WTC11 (cell line): Measurements from ENCODE around the gene STRIP1. TPM values are rescaled to one million over a fixed set of nuclear protein-coding genes. Genes with fewer than 3 reads are reported as not detected.

Experiments
- ATAC-seq: fragments of 200-7000 bp; cut with Tn5 transposase; 2 replicates; pipeline ENCODE4 v1.10.0; 2021; ENCODE audit warnings: mild to moderate bottlenecking, moderate library complexity
- CTCF ChIA-PET: fragments of 300-600 bp; sonication (Branson Sonifier 250); formaldehyde crosslinking; loops from one replicate; lab custom pipeline; 2021; ENCODE audit warnings: antibody characterized with exemption; lab: Charles Lee
- POLR2A ChIA-PET: fragments of 350-600 bp; sonication (Branson Sonifier 250); formaldehyde crosslinking; loops from one replicate; lab custom pipeline; 2021; ENCODE audit warnings: antibody characterized with exemption; lab: Charles Lee
- DNase-seq: peaks from one replicate; pipeline ENCODE4 v3.0.0; 2021; ENCODE audit warnings: low spot score
- H3K27ac Mint-ChIP-seq: 2 replicates; pipeline ENCODE4 v1.8.0; 2021; ENCODE audit warnings: mixed read lengths
- H3K27me3 Mint-ChIP-seq: 2 replicates; pipeline ENCODE4 v1.8.0; 2021; ENCODE audit warnings: low read depth, mild to moderate bottlenecking, moderate library complexity, mixed read lengths
- H3K36me3 Mint-ChIP-seq: 2 replicates; pipeline ENCODE4 v1.8.0; 2021; ENCODE audit warnings: mixed read lengths
- H3K4me1 Mint-ChIP-seq: 2 replicates; pipeline ENCODE4 v1.8.0; 2022; ENCODE audit warnings: mixed read lengths
- H3K4me3 Mint-ChIP-seq: 2 replicates; pipeline ENCODE4 v1.8.0; 2021; ENCODE audit warnings: mild to moderate bottlenecking, moderate library complexity, mixed read lengths
- H3K9me3 Mint-ChIP-seq: 2 replicates; pipeline ENCODE4 v1.8.0; 2021; ENCODE audit warnings: mixed read lengths
- CBFB ChIP-seq: sonication (generic); formaldehyde crosslinking; IDR thresholded peaks from 2 replicates; pipeline ENCODE4 v1.8.1; 2022; ENCODE audit warnings: mild to moderate bottlenecking, low read depth, missing genetic modification reagents
- ELF4 ChIP-seq: sonication (generic); formaldehyde crosslinking; IDR thresholded peaks from 2 replicates; pipeline ENCODE4 v1.8.1; 2022; ENCODE audit warnings: low read depth, mild to moderate bottlenecking, moderate library complexity, missing genetic modification reagents
- GTF2I ChIP-seq: fragments of 250-450 bp; sonication (Bioruptor Pico); conservative IDR thresholded peaks from 2 replicates; pipeline ENCODE4 v1.4.0; 2021; ENCODE audit warnings: mild to moderate bottlenecking
- JAZF1 ChIP-seq: fragments of 250-450 bp; sonication (Bioruptor Pico); IDR thresholded peaks from 2 replicates; pipeline ENCODE4 v1.9.0; 2021; ENCODE audit warnings: moderate library complexity, mild to moderate bottlenecking, inconsistent platforms
- NR3C1 ChIP-seq: sonication (generic); formaldehyde crosslinking; conservative IDR thresholded peaks from 2 replicates; pipeline ENCODE4 v1.8.1; 2023; ENCODE audit warnings: low read depth, mild to moderate bottlenecking, missing genetic modification reagents
- RELA ChIP-seq: sonication (generic); formaldehyde crosslinking; IDR thresholded peaks from 2 replicates; pipeline ENCODE4 v1.8.1; 2022; ENCODE audit warnings: missing genetic modification reagents, mild to moderate bottlenecking, borderline replicate concordance
- TEAD1 ChIP-seq: sonication (generic); formaldehyde crosslinking; IDR thresholded peaks from 2 replicates; pipeline ENCODE4 v1.8.0; 2022; ENCODE audit warnings: mild to moderate bottlenecking, missing genetic modification reagents
- ZNF263 ChIP-seq: sonication (generic); formaldehyde crosslinking; IDR thresholded peaks from 2 replicates; pipeline ENCODE4 v1.8.1; 2022; ENCODE audit warnings: low read depth, mild to moderate bottlenecking, moderate library complexity, missing genetic modification reagents
- ZNF317 ChIP-seq: sonication (generic); formaldehyde crosslinking; IDR thresholded peaks from 2 replicates; pipeline ENCODE4 v1.8.1; 2023; ENCODE audit warnings: low read depth, mild to moderate bottlenecking, moderate library complexity, missing genetic modification reagents, borderline replicate concordance
- ZNF396 ChIP-seq: fragments of 250-450 bp; sonication (Bioruptor Pico); IDR thresholded peaks from 2 replicates; pipeline ENCODE4 v1.8.0; 2021; ENCODE audit warnings: mild to moderate bottlenecking, moderate library complexity, borderline replicate concordance
- ZNF416 ChIP-seq: fragments of 250-450 bp; sonication (Bioruptor Pico); IDR thresholded peaks from 2 replicates; pipeline ENCODE4 v1.9.0; 2021; ENCODE audit warnings: mild to moderate bottlenecking, inconsistent platforms
- total RNA-seq: library from RNA; stranded (reverse); gene quantifications from 3 replicates; pipeline ENCODE4 v1.2.3, GENCODE V29; 2021
- TF ChIP-seq, protein P1 (sequence below): fragments of 250-450 bp; sonication (Bioruptor Pico); IDR thresholded peaks from 2 replicates; pipeline ENCODE4 v2.1.2; 2022; ENCODE audit warnings: mild to moderate bottlenecking, moderate library complexity
- TF ChIP-seq, protein P2 (sequence below): sonication (generic); formaldehyde crosslinking; IDR thresholded peaks from 2 replicates; pipeline ENCODE4 v1.8.0; 2023; ENCODE audit warnings: missing genetic modification reagents, mild to moderate bottlenecking, borderline replicate concordance
- TF ChIP-seq, protein P3 (sequence below): sonication (generic); formaldehyde crosslinking; conservative IDR thresholded peaks from 2 replicates; pipeline ENCODE4 v1.8.1; 2022; ENCODE audit warnings: mild to moderate bottlenecking, missing genetic modification reagents
- TF ChIP-seq, protein P4 (sequence below): sonication (generic); formaldehyde crosslinking; IDR thresholded peaks from 2 replicates; pipeline ENCODE4 v1.8.1; 2023; ENCODE audit warnings: mild to moderate bottlenecking, moderate library complexity, missing genetic modification reagents
- TF ChIP-seq, protein P5 (sequence below): sonication (generic); formaldehyde crosslinking; IDR thresholded peaks from 2 replicates; pipeline ENCODE4 v1.8.1; 2023; ENCODE audit warnings: mild to moderate bottlenecking, missing genetic modification reagents

The STRIP1 gene
- total RNA-seq, 1 experiment from 2014 or later, result 42.8 TPM

DNA sequence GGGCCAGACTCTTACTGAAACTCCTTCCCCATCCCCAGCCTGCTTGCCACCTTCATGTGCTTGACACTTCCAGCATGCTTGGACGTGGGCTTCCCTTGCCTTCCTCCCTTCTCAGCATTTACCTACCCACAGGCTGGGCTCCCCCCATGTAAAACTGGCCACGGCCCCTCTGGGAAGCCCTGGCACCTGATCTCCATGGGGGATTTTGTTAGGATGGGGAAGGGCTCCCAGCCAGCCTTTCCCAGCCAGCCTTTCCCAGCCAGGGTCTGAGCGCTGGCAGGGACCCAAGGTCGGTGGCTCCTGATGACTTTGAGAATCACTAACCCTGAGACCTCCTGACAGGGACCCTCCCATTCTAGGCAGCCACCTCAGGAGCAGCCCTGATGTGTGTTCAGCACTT lies 29.4 kb downstream of the STRIP1 start (continued):
- TF ChIP-seq GTF2I (CRISPR knock-in tag) (no peak), CBFB (CRISPR knock-in tag) (no peak)
- TF ChIP-seq, all 79 proteins: peak for 0

DNA sequence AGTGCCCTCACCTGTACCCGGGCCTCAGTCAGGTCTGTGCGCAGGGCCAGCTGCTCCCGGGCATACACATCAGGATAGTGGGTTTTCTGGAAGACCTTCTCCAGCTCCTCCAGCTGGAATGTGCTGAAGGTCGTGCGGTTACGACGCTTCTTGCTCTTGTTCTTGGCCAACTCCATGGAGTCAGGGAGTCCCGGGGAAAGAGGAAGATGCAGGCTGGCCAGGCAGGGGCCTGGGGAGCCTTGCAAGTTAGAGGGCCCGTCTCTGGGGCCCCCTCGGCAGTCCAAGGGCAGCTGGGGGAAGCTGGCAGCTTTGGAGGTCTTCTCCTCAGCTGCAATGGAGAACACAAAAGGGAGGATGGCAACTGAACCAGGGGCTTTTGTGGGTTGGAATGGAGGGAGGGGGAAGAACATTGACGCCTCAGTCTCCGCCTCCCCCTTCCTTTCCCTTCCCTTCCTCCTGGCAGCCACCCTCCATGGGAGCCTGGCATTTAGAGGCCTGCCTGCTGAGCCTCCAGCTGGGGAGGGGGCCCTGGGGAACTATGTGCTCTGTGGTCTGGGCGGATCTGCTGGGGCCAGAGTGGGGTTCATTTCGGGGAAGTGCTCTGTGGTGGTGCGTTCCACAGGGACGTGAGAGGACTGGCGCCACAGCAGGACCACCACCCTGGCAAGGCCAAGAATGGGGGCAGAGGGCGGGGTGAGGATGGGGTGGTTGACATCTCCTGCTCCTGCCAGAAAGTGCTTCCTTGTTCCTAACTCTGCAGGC lies 30.3 kb downstream of the STRIP1 start:
- Mint-ChIP-seq H3K27ac (no peak overlapping the region), H3K27me3 (peaks cover 58% of the 10 kb centered on the region), H3K9me3 (no peaks in the 10 kb centered on the region), H3K4me1 (peaks cover 11% of the 10 kb centered on the region), H3K36me3 (peaks cover 5% of the 10 kb centered on the region), H3K4me3 (no peak overlapping the region)
- ATAC-seq, result no peak
- TF ChIP-seq JAZF1 (CRISPR knock-in tag) (no peak), ZNF416 (CRISPR knock-in tag) (no peak), TEAD1 (CRISPR knock-in tag) (no peak), ZNF396 (CRISPR knock-in tag) (no peak), ELF4 (CRISPR knock-in tag) (no peak), ZNF263 (CRISPR knock-in tag) (no peak), ZNF317 (CRISPR knock-in tag) (no peak), RELA (CRISPR knock-in tag) (no peak), NR3C1 (CRISPR knock-in tag) (no peak)
- TF ChIP-seq, protein P1, sequence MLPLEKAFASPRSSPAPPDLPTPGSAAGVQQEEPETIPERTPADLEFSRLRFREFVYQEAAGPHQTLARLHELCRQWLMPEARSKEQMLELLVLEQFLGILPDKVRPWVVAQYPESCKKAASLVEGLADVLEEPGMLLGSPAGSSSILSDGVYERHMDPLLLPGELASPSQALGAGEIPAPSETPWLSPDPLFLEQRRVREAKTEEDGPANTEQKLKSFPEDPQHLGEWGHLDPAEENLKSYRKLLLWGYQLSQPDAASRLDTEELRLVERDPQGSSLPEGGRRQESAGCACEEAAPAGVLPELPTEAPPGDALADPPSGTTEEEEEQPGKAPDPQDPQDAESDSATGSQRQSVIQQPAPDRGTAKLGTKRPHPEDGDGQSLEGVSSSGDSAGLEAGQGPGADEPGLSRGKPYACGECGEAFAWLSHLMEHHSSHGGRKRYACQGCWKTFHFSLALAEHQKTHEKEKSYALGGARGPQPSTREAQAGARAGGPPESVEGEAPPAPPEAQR (CRISPR knock-in tag), result no peak
- TF ChIP-seq, protein P2, sequence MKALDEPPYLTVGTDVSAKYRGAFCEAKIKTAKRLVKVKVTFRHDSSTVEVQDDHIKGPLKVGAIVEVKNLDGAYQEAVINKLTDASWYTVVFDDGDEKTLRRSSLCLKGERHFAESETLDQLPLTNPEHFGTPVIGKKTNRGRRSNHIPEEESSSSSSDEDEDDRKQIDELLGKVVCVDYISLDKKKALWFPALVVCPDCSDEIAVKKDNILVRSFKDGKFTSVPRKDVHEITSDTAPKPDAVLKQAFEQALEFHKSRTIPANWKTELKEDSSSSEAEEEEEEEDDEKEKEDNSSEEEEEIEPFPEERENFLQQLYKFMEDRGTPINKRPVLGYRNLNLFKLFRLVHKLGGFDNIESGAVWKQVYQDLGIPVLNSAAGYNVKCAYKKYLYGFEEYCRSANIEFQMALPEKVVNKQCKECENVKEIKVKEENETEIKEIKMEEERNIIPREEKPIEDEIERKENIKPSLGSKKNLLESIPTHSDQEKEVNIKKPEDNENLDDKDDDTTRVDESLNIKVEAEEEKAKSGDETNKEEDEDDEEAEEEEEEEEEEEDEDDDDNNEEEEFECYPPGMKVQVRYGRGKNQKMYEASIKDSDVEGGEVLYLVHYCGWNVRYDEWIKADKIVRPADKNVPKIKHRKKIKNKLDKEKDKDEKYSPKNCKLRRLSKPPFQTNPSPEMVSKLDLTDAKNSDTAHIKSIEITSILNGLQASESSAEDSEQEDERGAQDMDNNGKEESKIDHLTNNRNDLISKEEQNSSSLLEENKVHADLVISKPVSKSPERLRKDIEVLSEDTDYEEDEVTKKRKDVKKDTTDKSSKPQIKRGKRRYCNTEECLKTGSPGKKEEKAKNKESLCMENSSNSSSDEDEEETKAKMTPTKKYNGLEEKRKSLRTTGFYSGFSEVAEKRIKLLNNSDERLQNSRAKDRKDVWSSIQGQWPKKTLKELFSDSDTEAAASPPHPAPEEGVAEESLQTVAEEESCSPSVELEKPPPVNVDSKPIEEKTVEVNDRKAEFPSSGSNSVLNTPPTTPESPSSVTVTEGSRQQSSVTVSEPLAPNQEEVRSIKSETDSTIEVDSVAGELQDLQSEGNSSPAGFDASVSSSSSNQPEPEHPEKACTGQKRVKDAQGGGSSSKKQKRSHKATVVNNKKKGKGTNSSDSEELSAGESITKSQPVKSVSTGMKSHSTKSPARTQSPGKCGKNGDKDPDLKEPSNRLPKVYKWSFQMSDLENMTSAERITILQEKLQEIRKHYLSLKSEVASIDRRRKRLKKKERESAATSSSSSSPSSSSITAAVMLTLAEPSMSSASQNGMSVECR, result no peak
- TF ChIP-seq, protein P3, sequence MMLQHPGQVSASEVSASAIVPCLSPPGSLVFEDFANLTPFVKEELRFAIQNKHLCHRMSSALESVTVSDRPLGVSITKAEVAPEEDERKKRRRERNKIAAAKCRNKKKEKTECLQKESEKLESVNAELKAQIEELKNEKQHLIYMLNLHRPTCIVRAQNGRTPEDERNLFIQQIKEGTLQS (CRISPR knock-in tag), result no peak
- TF ChIP-seq, protein P4, sequence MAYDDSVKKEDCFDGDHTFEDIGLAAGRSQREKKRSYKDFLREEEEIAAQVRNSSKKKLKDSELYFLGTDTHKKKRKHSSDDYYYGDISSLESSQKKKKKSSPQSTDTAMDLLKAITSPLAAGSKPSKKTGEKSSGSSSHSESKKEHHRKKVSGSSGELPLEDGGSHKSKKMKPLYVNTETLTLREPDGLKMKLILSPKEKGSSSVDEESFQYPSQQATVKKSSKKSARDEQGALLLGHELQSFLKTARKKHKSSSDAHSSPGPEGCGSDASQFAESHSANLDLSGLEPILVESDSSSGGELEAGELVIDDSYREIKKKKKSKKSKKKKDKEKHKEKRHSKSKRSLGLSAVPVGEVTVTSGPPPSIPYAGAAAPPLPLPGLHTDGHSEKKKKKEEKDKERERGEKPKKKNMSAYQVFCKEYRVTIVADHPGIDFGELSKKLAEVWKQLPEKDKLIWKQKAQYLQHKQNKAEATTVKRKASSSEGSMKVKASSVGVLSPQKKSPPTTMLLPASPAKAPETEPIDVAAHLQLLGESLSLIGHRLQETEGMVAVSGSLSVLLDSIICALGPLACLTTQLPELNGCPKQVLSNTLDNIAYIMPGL (CRISPR knock-in tag), result no peak
- TF ChIP-seq, protein P5, sequence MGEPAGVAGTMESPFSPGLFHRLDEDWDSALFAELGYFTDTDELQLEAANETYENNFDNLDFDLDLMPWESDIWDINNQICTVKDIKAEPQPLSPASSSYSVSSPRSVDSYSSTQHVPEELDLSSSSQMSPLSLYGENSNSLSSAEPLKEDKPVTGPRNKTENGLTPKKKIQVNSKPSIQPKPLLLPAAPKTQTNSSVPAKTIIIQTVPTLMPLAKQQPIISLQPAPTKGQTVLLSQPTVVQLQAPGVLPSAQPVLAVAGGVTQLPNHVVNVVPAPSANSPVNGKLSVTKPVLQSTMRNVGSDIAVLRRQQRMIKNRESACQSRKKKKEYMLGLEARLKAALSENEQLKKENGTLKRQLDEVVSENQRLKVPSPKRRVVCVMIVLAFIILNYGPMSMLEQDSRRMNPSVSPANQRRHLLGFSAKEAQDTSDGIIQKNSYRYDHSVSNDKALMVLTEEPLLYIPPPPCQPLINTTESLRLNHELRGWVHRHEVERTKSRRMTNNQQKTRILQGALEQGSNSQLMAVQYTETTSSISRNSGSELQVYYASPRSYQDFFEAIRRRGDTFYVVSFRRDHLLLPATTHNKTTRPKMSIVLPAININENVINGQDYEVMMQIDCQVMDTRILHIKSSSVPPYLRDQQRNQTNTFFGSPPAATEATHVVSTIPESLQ, result no peak
- ChIA-PET POLR2A (interaction anchor here (0.6 kb wide), 1 partner anchor 34 kb away, joined by 3 read pairs; no protein-coding TSS in a partner anchor), CTCF (interaction anchor here (1.0 to 1.7 kb wide), 6 partner anchors 23 to 395 kb away, joined by 3 to 8 read pairs (median 4); partner anchors contain the start of gene STRIP1)
- DNase-seq, result no peak
